Measurements from ENCODE around the gene RAD1. TPM values are rescaled to one million over a fixed set of nuclear protein-coding genes. Genes with fewer than 3 reads are reported as not detected.

The RAD1 gene
- total RNA-seq, 3 donors from 2014 or later (not counting 1 experiment from before 2014, with no cell fraction given) = 24.3 to 30.9 (median 29.7) TPM

- DNase-seq (no peak), ATAC-seq (no peak)
- peaks cover 28% of the 10 kb centered on the region for H3K36me3 ChIP-seq (ENCODE audit: control insufficient read depth, insufficient read depth, low read length)
- no peak for TF ChIP-seq CTCF (IDR thresholded peaks at IDR 0.05)
- intact Hi-C loops (cut with micrococcal nuclease) = loop anchor here (10.0 kb wide), 1 partner anchor 967 kb away; no protein-coding TSS in a partner anchor
- H3K4me1 ChIP-seq (ENCODE audit: control insufficient read depth, insufficient read depth, low read length) = no peaks in the 10 kb centered on the region
- Mint-ChIP-seq H3K9me3 (no peaks in the 10 kb centered on the region), H3K4me3 (no peak overlapping the region), H3K27ac (no peak overlapping the region), H3K36me3 (peaks cover 15% of the 10 kb centered on the region), H3K27me3 (ENCODE audit: low read depth in 2 of 2) (no peaks in the 10 kb centered on the region), H3K4me1 (no peaks in the 10 kb centered on the region)
- H3K27ac ChIP-seq (ENCODE audit: low read length) = no peak overlapping the region
- no peaks in the 10 kb centered on the region for H3K9me3 ChIP-seq (ENCODE audit: control insufficient read depth, insufficient read depth, low read length)
- no peak overlapping the region for H3K4me3 ChIP-seq (ENCODE audit: low read length)
- no CpG with 5 or more reads among the region's 1 CpG for WGBS (ENCODE audit: insufficient coverage)
- no peaks in the 10 kb centered on the region for H3K27me3 ChIP-seq (ENCODE audit: control insufficient read depth, insufficient read depth, low read length)
These were observed 42.0 kb upstream of the RAD1 start for GRCh38 chr5:34957321-34957720.

GRCh38 chr5:34944460-34945047 lies 29.2 kb upstream of the RAD1 start:
- peaks cover 76% of the 10 kb centered on the region for H3K36me3 ChIP-seq (ENCODE audit: control insufficient read depth, insufficient read depth, low read length)
- intact Hi-C loops (cut with micrococcal nuclease) = no loop called here

GRCh38 chr5:34944044-34944443 lies 28.7 kb upstream of the RAD1 start:
- Mint-ChIP-seq H3K9me3 (no peaks in the 10 kb centered on the region), H3K4me3 (no peak overlapping the region), H3K36me3 (peaks cover 23% of the 10 kb centered on the region), H3K27ac (no peak overlapping the region), H3K27me3 (ENCODE audit: low read depth in 2 of 2) (no peaks in the 10 kb centered on the region), H3K4me1 (no peaks in the 10 kb centered on the region)
- WGBS (ENCODE audit: insufficient coverage) = 96% methylated on average over 2 of the region's 2 CpGs
- no peak for TF ChIP-seq CTCF (IDR thresholded peaks at IDR 0.05)
- no peak for DNase-seq
- Histone ChIP-seq H3K4me3 (ENCODE audit: low read length) (no peak overlapping the region), H3K4me1 (ENCODE audit: control insufficient read depth, insufficient read depth, low read length) (no peaks in the 10 kb centered on the region), H3K9me3 (ENCODE audit: control insufficient read depth, insufficient read depth, low read length) (no peaks in the 10 kb centered on the region), H3K36me3 (ENCODE audit: control insufficient read depth, insufficient read depth, low read length) (peaks cover 75% of the 10 kb centered on the region), H3K27me3 (ENCODE audit: control insufficient read depth, insufficient read depth, low read length) (no peaks in the 10 kb centered on the region), H3K27ac (ENCODE audit: low read length) (no peak overlapping the region)
- intact Hi-C loops (cut with micrococcal nuclease) = no loop called here
- ATAC-seq = no peak

More at GRCh38 chr5:34944460-34945047, 29.2 kb upstream of the RAD1 start:
- Mint-ChIP-seq H3K4me1 (no peaks in the 10 kb centered on the region), H3K27me3 (ENCODE audit: low read depth in 2 of 2) (no peaks in the 10 kb centered on the region), H3K36me3 (peaks cover 23% of the 10 kb centered on the region), H3K9me3 (no peaks in the 10 kb centered on the region), H3K27ac (no peak overlapping the region), H3K4me3 (no peak overlapping the region)
- no peak overlapping the region for H3K27ac ChIP-seq (ENCODE audit: low read length)
- WGBS (ENCODE audit: insufficient coverage) = 92% methylated on average over 8 of the region's 11 CpGs
- no peaks in the 10 kb centered on the region for H3K9me3 ChIP-seq (ENCODE audit: control insufficient read depth, insufficient read depth, low read length)
- no peaks in the 10 kb centered on the region for H3K27me3 ChIP-seq (ENCODE audit: control insufficient read depth, insufficient read depth, low read length)
- H3K4me1 ChIP-seq (ENCODE audit: control insufficient read depth, insufficient read depth, low read length) = no peaks in the 10 kb centered on the region
- H3K4me3 ChIP-seq (ENCODE audit: low read length) = no peak overlapping the region
- no peak for TF ChIP-seq CTCF (IDR thresholded peaks at IDR 0.05)
- DNase-seq = no peak
- ATAC-seq = no peak

- H3K4me1 Mint-ChIP-seq = no peaks in the 10 kb centered on the region
- no peak overlapping the region for H3K4me3 Mint-ChIP-seq
- Histone ChIP-seq H3K9me3 (ENCODE audit: control insufficient read depth, insufficient read depth, low read length) (no peaks in the 10 kb centered on the region), H3K4me3 (ENCODE audit: low read length) (no peak overlapping the region), H3K27me3 (ENCODE audit: control insufficient read depth, insufficient read depth, low read length) (no peaks in the 10 kb centered on the region), H3K27ac (ENCODE audit: low read length) (no peak overlapping the region), H3K36me3 (ENCODE audit: control insufficient read depth, insufficient read depth, low read length) (peaks cover 78% of the 10 kb centered on the region), H3K4me1 (ENCODE audit: control insufficient read depth, insufficient read depth, low read length) (no peaks in the 10 kb centered on the region)
- H3K27me3 Mint-ChIP-seq (ENCODE audit: low read depth in 2 of 2) = no peaks in the 10 kb centered on the region
- no peak for TF ChIP-seq CTCF (IDR thresholded peaks at IDR 0.05)
- WGBS (ENCODE audit: insufficient coverage) = 97% methylated on average over 3 of the region's 3 CpGs
- intact Hi-C loops (cut with micrococcal nuclease) = no loop called here
- no peak for ATAC-seq
- H3K27ac Mint-ChIP-seq = no peak overlapping the region
- peaks cover 19% of the 10 kb centered on the region for H3K36me3 Mint-ChIP-seq
- no peaks in the 10 kb centered on the region for H3K9me3 Mint-ChIP-seq
- DNase-seq = no peak
These were observed 26.6 kb upstream of the RAD1 start for GRCh38 chr5:34941936-34942335.
